HG03432 (cell line): Measurements from ENCODE around the gene CLEC3B.
A peak's percentile ranks its signal among the peaks of the same experiment; 100 is the strongest.
"Not testable (repeated sequence)": the region's sequence is repeated elsewhere in the genome, so short reads cannot be mapped to it uniquely, and the experiment has no call there.

Source experiments
- ATAC-seq: cut with Tn5 transposase; IDR thresholded peaks from one replicate; pipeline ENCODE4 v1.9.1; 2021; ENCODE audit warnings: mild to moderate bottlenecking, moderate library complexity; ENCODE audit not compliant: unreplicated experiment

The CLEC3B gene

DNA sequence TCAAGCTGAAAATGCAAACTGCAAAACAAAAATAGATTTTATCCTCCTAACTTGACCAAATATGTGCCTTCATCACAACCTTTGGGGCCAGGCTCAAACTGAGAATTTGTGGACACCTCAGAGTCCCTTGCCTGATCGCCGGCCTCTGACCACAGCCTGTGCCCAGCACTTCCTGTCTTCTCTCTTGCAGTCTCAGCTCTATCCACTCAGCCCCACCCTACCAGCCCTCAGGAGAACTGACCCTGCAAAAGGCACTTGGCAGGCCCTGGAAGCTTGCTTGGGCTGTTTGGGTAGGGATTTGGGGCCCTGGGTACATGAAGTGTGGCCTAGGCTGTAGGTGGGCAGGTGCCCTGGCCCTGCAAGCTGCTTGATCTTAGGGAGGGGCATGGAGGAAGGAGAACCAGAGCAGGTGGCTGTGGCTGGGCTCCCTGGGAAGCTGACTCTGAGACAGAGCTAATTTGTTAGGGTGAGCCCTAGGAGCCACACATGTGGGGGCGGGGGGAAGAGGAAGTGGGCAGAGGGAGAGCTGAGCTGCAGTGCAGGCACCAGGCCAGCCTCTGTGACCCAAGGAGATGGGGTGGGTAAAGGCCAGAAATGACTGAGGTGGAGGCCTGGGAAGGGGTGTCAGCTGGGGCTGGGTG is 8.6 kb downstream of the CLEC3B start:
- ATAC-seq, result peak; percentile 54

DNA sequence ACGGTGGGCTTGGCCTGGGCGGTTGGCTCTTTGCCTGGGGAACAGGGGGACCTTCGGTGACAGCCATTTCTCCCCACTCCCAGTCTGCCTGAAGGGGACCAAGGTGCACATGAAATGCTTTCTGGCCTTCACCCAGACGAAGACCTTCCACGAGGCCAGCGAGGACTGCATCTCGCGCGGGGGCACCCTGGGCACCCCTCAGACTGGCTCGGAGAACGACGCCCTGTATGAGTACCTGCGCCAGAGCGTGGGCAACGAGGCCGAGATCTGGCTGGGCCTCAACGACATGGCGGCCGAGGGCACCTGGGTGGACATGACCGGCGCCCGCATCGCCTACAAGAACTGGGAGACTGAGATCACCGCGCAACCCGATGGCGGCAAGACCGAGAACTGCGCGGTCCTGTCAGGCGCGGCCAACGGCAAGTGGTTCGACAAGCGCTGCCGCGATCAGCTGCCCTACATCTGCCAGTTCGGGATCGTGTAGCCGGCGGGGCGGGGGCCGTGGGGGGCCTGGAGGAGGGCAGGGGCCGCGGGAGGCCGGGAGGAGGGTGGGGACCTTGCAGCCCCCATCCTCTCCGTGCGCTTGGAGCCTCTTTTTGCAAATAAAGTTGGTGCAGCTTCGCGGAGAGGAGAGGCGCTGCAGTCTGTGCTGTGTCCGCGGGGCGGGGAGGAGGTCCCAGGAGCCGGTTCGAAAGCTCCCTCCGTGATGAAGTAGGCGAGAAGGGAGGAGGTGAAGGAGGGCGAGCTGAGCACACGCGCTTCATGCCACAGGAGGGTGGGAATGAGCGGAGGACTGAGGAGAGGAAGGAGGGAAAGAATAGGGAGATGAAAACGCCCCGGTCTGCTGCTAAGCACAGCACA is 9.6 kb downstream of the CLEC3B start:
- ATAC-seq, result no peak

DNA sequence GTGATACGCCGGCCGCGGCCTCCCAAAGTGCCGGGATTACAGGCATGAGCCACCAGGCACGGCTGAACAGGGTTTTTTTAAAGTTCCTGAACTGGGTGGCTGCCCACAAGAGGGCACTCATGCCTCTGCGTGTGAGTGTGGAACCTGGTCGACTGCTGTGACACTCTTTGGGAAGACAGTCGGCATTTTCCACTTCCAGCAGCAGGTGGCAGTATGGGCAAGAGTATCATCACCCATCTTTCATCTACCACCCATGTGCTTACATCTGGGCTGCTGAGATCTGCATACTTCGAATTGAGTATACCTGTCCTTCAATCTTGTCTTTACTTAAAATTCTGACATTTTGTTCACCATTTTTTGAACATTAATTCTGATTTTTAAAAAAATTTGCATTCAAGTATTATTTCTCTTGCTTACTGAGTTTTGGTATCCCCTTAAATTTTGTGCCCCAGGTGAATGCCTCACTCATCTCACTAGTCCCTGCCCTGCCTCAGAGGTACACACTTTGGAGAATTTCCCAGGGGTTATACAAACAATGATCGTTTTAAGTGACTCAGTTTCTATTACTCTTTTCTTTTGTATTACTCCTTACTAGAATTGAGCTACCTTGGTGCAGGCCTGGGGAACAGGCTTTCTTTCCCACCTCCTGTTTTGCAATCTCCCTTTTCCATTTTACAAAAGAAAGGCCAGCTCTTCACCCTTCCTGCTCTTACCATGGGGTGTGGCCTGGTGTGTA is 11.8 kb downstream of the CLEC3B start:
- ATAC-seq, result peak; percentile 55

DNA sequence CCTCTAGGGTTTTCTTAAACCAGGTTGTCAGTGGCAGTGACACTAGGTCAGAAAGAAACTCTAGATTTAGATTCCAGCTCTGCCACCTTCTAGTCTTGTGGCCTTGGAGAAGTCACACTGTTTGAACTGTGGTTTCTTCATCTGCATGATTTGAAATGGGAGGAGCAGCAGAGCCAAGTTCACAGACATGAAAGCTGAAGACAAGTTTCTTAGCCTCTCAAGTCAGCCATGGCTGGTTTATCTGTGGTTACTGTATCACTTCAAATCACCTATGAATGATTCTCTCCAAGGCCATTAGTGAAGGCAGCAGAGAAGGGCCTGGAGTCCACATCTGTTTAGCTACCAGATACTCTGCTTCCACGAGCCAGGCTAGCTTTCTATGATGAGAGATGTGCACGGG is 15.6 kb downstream of the CLEC3B start:
- ATAC-seq, result no peak

DNA sequence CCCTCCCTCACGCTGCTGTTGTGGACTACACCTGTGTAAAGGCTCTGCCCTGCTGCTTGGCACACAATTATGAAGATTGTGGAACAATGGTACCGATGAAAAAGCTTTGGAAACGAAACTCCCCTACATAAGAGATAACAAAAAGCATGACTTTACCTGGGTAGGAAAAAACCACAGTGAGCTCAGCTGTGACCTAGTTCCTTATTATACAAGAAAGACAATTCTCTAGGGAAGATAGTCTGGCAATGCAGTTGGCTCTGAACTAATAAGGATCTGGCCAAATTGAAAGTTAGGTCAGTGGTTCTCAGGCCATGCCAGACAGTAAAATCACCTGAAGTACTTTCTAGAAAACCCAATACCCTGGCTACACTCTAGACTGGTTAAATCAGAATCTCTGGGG is 16.1 kb downstream of the CLEC3B start:
- ATAC-seq, result no peak

DNA sequence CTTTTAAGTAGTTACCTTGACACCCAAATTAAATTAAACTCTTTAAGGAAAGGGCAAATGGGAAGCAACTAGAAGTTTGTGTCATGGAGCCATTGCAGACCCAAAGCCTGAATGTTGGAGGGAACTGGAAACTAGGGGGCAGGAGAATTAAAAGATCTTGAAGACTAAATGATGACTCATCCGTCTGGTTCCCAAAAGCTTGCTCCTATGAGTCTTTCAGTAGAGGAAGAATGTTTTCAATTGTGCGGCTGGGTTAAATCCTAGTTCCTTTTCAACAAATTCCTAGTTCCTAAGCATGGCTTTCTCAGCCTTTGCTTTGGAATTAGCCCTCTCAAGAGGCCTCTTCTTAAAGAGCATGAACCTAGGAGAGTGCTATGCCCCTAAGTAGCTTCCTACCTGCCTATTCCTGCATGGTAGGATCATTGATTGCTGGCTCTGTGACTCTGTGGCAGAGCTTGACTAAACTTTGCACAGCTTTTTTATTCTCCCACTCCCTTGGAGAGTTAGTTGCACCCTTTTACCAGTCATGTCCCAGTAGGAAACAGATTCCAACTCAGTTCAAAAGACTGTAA is 17.7 kb downstream of the CLEC3B start:
- ATAC-seq, result no peak

DNA sequence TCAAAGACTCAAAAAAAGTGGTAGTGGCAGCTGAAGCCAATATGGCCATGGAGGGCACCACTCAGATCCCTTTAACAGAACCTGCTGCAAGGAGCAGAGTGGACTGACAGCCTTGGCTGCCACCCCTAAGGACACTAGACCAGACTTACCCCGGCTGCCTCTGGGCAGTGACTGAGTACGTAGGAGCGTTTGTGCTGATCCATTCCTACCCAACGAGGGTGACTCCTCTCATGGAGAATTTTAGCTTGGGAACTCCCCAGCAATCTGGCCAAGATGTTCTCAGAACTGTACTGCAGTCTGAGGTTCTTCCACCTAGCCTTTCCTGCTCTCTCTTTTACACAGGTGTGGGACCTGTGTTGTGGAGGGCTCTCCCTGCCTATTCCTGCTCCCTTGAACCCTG is 22.1 kb downstream of the CLEC3B start:
- no peak for ATAC-seq

DNA sequence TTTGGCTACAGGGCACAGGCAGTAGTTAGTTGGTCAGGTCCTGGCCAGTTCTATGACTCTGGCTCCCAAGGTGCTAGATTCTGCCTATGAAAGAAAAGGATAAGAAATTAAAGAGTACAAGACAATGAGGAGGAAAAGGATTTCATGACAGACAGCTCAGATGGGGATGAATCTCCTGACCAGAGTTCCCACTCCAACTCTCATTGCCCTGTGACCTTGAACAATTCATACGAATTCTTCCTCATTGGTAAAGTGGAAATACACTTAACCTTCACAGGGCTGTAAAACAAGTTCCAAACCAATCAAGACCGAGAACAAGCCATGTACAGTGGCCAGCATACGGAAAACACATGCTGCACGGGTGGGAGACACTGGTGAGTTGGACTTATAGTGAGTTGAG is 23.7 kb downstream of the CLEC3B start:
- ATAC-seq, result no peak

DNA sequence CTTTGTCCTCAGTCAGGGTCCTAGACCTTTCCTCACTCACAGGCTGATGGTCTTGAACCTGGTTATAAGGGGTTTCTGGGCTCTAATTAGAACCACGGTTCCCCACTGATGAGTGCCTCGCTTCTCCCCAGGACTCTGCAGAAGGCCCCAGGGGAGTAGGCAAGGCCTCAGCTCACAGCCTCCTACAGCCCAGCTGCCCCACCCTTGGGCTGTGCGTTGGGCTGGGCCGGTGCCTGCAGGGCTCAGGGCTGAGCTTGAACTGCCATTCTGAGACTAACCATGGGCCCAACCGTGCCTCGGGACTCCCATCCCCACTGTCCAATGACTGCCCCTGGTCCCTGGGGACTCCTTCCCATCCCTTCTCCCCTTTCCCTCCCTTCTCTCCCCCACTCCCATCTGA is 25.6 kb downstream of the CLEC3B start:
- no peak for ATAC-seq

DNA sequence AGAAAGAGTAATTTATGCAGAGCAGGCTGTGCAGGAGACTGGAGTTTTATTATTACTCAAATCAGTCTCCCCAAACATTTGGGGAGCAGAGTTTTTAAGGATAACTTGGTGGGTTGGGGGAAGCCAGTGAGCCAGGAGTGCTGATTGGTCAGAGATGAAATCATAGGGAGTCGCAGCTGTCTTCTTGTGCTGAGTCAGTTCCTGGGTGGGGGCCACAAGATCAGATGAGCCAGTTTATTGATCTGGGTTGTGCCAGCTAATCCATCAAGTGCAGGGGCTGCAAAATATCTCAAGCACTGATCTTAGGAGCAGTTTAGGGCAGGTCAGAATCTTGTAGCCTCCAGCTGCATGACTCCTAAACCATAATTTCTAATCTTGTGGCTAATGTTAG is 27.7 kb downstream of the CLEC3B start:
- ATAC-seq, result not testable (repeated sequence)

DNA sequence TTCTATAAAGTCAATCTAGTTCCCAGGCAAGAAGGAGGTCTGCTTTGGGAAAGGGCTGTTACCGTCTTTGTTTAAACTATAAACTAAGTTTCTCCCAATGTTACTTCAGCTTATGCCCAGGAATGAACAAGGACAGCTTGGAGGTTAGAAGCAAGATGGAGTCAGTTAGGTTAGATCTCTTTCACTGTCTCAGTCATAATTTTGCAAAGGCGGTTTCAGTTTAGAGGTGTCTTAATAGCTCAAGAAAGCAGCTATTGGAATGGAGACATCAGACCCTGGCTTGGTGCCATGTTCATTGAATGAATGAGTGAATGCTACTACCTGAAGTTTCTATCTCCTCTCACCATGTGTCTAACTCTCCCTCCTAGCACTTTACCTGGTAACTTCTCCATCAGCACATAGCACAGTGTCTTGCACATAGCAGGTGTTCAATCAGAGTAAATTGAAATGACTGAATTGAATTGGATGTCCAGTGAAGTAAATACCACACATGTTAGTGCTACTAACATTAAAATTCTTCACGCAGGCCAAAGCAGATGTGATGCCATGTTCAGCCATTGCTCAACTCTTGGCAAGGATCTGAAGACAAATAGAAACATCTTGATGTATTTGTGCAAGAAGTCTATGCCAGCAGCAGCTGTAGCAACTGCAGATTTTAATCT is 28.2 kb downstream of the CLEC3B start:
- ATAC-seq, result no peak

DNA sequence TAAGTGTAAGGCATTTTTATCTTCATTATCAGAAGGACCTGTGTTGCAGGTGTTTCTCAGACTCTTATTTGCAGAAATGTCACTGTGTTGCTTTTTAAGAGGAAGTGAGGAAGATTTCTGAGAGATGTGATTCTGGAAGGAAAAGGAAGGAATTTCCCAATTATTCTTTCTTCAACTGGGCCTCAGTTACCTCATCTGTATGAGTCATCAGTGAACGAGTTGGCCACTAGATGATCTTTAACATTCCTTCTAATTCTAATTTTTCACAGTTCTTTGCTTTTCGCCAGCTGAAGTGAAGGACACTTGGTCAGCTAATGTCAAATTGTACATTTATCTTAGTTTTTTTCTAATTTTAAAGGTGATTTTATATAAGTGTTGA is 28.9 kb downstream of the CLEC3B start:
- no peak for ATAC-seq

DNA sequence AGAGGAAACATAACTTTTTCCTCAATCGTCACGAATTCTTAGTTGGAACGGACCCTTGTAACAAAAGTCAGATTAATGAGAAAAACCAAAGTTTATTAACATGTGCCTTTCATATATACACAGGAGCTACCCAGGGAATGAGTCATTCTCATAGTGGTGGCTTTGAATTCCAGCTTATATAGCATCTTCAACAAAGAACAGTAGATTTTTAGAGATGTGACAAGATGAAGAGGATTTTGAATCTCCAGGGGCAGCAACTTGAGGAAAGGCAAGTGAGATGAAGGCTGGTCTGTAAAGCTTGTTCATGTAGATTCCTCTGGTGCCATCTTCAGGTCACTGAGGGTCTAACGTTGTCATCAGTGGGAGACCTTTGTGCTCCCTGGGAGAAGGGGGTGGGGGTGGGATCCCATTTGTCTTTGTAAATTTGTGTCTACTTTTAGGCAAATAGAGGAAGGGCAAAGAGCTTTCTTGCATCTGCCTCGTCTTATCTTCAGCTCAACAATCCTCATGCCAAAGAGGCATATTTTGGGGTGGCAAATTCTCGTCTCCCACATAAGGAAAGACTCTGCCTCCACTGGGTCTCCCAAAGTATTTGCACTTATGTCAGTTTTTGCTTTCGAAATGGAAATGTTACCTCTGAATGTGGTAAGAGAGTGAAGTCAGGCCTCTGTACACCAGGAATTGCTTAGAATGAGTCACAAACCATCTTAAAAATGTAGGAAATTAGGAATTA is 29.5 kb downstream of the CLEC3B start:
- no peak for ATAC-seq

DNA sequence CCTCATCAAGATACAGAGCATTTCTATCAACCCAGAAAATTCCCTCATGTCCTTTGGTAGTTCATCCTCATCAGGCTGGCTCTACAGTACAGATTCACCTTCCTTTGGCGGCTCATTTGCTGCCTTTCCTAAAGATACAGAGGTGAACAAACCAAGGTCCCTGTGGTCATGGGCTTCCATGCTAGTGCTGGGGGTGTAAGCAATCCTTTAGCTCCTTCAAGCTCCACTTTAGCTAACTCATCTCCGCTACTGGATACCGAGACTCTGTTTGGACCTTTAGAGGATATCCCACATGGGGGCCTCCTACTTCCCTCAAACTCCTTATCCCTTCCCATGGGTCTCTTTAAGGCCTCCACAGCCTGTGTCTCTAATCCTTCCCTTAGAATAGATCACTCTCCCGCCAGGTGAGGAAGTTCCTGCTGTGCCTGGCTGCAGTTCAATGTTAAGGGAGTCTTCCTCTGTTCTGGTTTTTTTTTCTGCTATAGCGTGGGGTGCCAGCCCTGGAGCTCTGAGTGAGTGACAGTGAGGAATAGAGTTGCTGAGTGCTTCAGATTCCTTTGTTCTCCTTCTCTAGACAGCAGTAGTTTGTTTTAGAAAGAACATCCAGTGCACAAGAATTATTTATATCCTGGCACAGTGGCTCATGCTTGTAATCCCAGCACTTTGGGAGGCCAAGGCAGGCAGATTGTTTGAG is 30.7 kb downstream of the CLEC3B start:
- no peak for ATAC-seq

DNA sequence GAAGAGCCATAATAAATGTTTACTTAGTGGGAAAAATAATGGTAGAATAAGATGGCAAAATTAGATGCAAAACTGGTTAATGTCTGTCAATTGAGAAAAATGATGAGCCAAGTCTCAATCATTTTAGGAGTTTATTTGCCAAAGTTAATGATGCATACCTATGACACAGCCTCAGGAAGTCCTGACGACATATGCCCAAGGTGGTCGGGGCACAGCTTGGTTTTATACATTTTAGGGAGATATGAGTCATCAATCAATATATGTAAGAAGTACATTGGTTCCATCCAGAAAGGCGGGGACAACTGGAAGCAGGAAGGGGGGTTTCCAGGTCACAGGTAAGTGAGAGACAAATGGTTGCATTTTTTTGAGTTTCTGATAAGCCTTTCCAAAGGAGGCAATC is 31.5 kb downstream of the CLEC3B start:
- no peak for ATAC-seq

DNA sequence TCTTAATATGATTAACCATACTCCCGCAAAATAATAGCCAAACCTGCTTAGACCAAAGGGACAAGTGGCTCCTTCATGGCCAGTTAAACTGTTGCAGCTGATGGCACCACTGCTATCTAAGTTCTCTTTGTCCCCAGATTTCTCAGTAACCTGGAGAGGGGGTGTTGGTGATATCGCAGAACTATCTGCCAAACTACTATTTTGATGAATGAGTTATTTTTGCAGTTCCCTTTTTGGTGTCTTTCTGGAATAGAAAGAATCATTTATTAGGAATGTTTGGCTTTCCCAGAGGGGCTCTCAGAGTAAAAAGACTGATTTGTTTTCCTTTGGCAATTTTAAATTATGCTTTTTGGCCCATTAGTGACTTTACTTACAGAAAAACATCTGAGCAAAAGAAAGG is 33.0 kb downstream of the CLEC3B start:
- no peak for ATAC-seq

DNA sequence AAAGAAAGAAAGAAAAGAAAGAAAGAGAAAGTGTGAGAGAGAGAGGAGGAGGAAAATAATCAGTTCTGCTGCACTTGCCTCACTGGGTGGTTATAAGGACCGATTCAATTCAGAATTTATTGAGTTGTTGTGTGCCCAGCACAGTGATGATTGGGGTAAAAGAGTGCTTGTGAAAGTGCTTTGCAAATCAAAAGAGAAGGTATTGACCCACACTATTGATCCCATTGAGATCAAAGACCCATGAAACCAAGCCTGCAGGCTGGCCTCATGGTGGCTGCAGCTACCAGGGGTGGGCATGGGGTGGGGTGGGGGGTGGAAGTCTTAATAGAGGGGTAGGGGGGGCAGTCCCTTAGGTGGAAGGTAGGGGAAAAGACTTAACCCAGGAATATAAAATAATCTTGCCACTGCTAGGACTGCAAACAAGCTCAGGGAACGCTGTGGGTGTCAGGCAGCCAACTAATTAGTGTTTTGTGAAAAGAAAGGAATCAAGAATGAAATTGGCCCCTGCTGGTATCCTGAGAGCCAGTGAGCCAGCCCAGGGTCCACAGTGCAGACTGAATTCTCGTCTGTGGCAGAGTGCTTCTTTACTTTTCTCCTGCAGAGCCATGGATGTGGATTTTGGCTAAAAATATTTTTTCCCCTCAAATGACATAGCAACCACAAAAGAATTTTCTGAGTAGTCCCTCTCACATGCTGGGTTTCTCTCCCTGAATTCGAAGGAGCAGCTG is 34.2 kb downstream of the CLEC3B start:
- no peak for ATAC-seq

DNA sequence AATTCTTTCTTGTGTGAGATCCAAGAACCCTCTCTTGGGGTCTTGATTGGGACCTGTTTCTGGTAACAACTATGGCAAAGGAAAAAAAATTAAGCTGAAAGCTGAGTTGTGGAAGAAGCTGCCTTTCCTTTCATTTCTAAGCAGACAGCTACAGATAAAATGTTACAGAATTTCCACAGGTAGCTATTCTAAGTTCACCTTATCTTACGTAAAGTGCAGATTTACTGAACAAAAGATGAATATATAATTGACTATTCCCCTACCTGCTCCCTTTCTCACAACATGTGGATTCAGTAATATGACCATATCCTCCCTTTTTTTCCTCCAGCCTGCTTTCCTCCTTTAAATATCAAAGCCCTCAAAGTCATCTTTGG is 36.6 kb downstream of the CLEC3B start:
- no peak for ATAC-seq
